HS-27A (cell line): ENCODE data around the gene DRD3.

ENCODE experiments used
- DNase-seq: peaks from one replicate; pipeline ENCODE4 v3.0.0-alpha.2; 2012; ENCODE audit warnings: low read depth, missing footprints

Gene DRD3

GRCh38 chr3:114178770-114179368 lies at the start of gene DRD3:
Gene DRD3 (minus strand): TSS chr3:114179052. CDS start chr3:114171992, 7,060 bp downstream.
- DNase-seq = no peak

GRCh38 chr3:114227076-114227475 lies 48.2 kb upstream of the DRD3 start:
- DNase-seq = no peak

GRCh38 chr3:114226313-114226712 lies 47.5 kb upstream of the DRD3 start:
- DNase-seq = no peak

- DNase-seq = no peak
These were observed 44.3 kb upstream of the DRD3 start for GRCh38 chr3:114223143-114223542.

GRCh38 chr3:114221881-114222264 lies 43.0 kb upstream of the DRD3 start:
- DNase-seq = no peak

- DNase-seq = no peak
These were observed 42.5 kb upstream of the DRD3 start for GRCh38 chr3:114221165-114221880.

GRCh38 chr3:114219741-114220140 lies 40.9 kb upstream of the DRD3 start:
- no peak for DNase-seq

GRCh38 chr3:114218578-114219185 lies 39.8 kb upstream of the DRD3 start:
- DNase-seq = no peak

- no peak for DNase-seq
These were observed 39.2 kb upstream of the DRD3 start for GRCh38 chr3:114218006-114218405.

- DNase-seq = no peak
These were observed 38.4 kb upstream of the DRD3 start for GRCh38 chr3:114217266-114217665.

GRCh38 chr3:114216186-114216970 lies 37.5 kb upstream of the DRD3 start:
- no peak for DNase-seq

- no peak for DNase-seq
These were observed 35.9 kb upstream of the DRD3 start for GRCh38 chr3:114214542-114215341.

- peak; percentile 14 for DNase-seq
These were observed 35.0 kb upstream of the DRD3 start for GRCh38 chr3:114213627-114214541.

GRCh38 chr3:114213292-114213626 lies 34.4 kb upstream of the DRD3 start:
- no peak for DNase-seq

GRCh38 chr3:114212646-114213045 lies 33.8 kb upstream of the DRD3 start:
- no peak for DNase-seq

GRCh38 chr3:114207768-114208167 lies 28.9 kb upstream of the DRD3 start:
- no peak for DNase-seq

- DNase-seq = no peak
These were observed 27.5 kb upstream of the DRD3 start for GRCh38 chr3:114206342-114206741.

- DNase-seq = no peak
These were observed 26.7 kb upstream of the DRD3 start for GRCh38 chr3:114205541-114205940.

GRCh38 chr3:114194750-114195149 lies 15.9 kb upstream of the DRD3 start:
- no peak for DNase-seq

GRCh38 chr3:114192136-114192535 lies 13.3 kb upstream of the DRD3 start:
- DNase-seq = no peak

GRCh38 chr3:114186501-114186900 lies 7.6 kb upstream of the DRD3 start:
- no peak for DNase-seq
